ENCODE measurements around the gene UBE2E3.
"Not testable (repeated sequence)": the region's sequence is repeated elsewhere in the genome, so short reads cannot be mapped to it uniquely, and the experiment has no call there.

Gene UBE2E3

DNA sequence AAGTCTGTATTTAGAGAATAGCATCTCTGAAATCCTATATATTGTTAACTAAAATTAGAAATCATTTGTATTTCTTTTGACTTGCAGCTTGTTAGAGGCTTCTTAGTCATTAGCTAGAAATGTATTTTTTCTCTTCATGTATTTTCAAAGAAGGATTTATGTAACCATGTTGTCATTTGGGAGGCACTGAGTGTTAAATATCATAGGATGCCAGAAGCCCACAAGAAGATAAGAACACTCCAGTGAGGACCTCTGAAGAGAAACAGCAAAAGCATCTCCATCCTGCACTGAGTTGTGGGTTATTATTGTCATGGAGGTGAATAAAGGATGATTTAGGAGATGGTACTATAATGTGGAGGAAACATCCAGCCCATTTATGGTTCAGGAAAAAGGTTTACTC is 93.5 kb downstream of the UBE2E3 start:
- DNase-seq (ENCODE audit: low read depth in 2 of 2) = no peak

DNA sequence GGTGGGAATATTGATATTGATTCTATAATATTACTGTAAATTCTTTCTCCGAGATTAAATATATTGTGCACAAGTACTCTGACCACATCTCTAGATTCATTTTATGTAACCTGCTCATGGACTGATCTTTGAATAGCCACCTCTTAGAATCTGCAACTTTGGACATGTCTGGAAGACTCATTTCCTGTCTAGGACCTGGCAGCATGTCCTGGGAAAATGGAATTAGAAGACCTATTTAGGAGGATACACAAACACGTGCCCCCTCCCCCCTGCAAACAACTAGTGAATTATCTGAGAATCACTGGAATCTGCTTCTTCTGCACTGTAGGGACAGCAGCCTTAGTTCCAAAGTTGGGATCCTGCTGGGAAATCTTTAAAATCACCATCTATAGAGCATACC is 94.1 kb downstream of the UBE2E3 start:
- DNase-seq (ENCODE audit: low read depth in 2 of 2) = no peak

DNA sequence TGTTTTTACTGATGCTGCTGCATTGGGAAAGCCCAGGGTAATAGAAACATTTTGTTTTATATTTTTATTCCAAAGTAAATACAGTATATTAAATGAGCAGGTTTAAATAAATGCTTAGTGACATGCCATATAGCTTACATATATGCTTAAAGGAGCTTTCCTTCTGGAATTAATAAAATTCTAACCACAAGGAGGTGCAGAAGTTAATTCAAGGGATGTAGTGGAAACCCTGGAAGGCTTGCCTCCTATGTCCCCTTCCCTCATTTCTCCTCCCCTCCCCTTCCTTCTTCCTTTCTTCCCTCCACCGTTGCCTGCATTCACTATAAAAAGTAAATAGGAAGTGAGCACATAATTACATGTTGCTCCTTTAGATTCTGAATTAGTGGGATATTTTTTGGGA is 96.3 kb downstream of the UBE2E3 start:
- DNase-seq (ENCODE audit: low read depth in 2 of 2) = no peak

- DNase-seq (ENCODE audit: low read depth in 2 of 2) = peak in 1 of 2 donors; percentile 3
Measured at GRCh38 chr2:181077128-181077709, 96.8 kb downstream of the UBE2E3 start.

GRCh38 chr2:181083140-181083539 is 102.7 kb downstream of the UBE2E3 start:
- DNase-seq (ENCODE audit: low read depth in 2 of 2) = no peak

GRCh38 chr2:181085734-181086133 is 105.3 kb downstream of the UBE2E3 start:
- no peak for DNase-seq (ENCODE audit: low read depth in 2 of 2)

DNA sequence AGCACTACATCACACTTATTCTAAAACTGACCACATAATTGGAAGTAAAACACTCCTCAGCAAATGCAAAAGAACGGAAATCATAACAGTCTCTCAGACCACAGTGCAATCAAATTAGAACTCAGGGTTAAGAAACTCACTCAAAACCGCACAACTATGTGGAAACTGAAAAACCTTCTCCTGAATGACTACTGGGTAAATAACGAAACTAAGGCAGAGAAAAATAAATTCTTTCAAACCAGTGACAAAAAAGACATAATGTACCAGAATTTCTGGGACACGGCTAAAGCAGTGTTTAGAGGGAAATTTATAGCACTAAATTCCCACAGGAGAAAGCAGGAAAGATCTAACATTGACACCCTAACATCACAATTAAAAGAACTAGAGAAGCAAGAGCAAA is 111.5 kb downstream of the UBE2E3 start:
- DNase-seq (ENCODE audit: low read depth in 2 of 2) = not testable (repeated sequence)

DNA sequence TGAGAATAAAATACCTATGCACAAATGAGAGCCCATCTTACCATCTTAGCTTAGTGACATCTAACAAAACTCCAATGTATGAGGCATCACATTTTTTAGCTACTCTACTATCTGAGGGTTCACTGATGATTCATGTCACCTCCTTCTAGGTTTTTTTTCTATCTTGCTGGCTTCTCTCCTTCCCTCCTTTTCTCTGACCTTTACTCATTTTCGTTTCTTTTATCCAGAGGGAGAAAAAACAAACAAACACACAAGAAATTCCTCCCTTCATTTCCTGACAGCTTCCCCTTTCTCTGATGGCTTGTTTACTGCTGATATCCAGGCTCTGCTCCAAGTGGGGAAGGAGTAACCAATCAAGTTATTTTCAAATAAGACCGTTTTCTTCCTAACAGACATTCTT is 115.1 kb downstream of the UBE2E3 start:
- DNase-seq (ENCODE audit: low read depth in 2 of 2) = no peak

DNA sequence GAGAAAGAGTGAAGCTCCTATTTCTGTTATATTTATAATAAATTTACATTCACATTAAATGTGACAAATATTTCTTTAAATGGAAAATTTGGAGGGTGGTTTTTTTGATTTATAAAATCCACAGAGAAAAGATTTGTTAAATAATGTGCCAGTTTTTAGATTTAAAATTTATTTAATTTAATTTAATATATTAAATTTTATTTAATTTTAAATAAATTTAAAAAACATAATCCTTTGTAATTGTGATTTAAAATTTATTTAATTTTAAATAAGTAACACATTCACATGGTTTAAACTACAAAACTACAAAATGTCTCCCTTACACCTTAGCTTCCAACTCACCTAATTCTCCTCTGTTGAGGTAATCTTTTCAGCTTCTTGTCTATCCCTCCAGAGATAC is 123.3 kb downstream of the UBE2E3 start:
- DNase-seq (ENCODE audit: low read depth in 2 of 2) = no peak

GRCh38 chr2:181104512-181105115 is 124.2 kb downstream of the UBE2E3 start:
- no peak for DNase-seq (ENCODE audit: low read depth in 2 of 2)

DNA sequence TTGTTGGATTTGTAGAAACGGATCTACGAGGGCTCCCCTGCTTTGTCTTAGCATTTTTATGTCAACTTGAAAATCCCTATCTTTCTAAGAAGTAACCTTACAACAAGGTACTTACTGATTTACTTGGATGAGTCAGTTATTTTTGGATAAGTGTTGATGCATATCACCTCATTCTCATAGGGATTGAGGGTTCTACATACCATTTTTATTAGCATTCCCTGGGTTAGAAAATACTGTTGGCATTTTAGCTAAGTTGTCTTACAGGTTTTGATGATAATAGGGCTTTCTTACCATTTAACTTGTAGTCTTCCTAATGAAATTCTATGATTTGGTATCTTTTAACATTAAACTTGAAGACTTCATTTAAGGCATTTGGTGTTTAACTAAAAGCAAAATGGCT is 125.2 kb downstream of the UBE2E3 start:
- DNase-seq (ENCODE audit: low read depth in 2 of 2) = no peak

DNA sequence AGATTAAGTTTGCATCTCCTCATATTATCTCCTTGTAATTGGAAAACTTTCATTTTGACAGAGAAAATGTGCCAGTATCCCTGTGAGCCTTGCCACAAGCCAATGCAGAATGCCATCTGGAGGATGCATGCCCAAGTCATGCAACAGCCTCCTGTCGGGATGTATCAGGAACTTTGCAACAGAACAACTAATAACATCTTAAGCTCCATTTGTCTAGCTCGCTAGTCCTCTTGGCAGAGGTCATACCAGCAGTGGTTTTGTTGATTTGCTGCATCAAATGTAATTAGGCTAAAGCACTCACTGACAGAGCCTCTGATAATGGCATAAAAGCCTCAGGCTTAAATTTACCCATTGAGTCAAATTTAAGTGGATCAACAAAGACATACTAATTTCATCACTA is 125.8 kb downstream of the UBE2E3 start:
- DNase-seq (ENCODE audit: low read depth in 2 of 2) = no peak

- DNase-seq (ENCODE audit: low read depth in 2 of 2) = no peak
Measured at GRCh38 chr2:181106789-181107627, 126.6 kb downstream of the UBE2E3 start.

GRCh38 chr2:181107628-181107945 is 127.2 kb downstream of the UBE2E3 start:
- DNase-seq (ENCODE audit: low read depth in 2 of 2) = no peak

GRCh38 chr2:181111059-181111458 is 130.7 kb downstream of the UBE2E3 start:
- no peak for DNase-seq (ENCODE audit: low read depth in 2 of 2)

- no peak for DNase-seq (ENCODE audit: low read depth in 2 of 2)
Measured at GRCh38 chr2:181112916-181113315, 132.5 kb downstream of the UBE2E3 start.

All from stimulated activated CD8-positive, alpha-beta memory T cell treated with anti-CD3 and anti-CD28 coated beads, Interleukin-7, amount 100 ng/mL, for 4 hours (primary cell).